Esophagus muscularis mucosa (tissue), 4 donors: ENCODE measurements around the gene NINJ2. TPM values are rescaled to one million over a fixed set of nuclear protein-coding genes. Genes with fewer than 3 reads are reported as not detected.

Experiments
- DNase-seq: peaks from one replicate; pipeline ENCODE4 v3.0.0-alpha.2; 2017; ENCODE audit errors: extremely low spot score
- H3K27ac ChIP-seq, 4 donors: fragments of 200-600 bp; sonication (generic); replicated peaks in 1 of 4; 1 replicate in 3 of 4; 2 replicates in 1 of 4; pipeline ENCODE4 v1.5.1; 2016 to 2019; ENCODE audit warnings: mild to moderate bottlenecking in 1 of 4
- H3K27me3 ChIP-seq, 4 donors: fragments of 200-600 bp; sonication (generic); one replicate each; pipeline versions ENCODE4 v1.5.1 to v1.6.0; 2016 to 2019
- H3K36me3 ChIP-seq, 4 donors: fragments of 200-600 bp; sonication (generic); one replicate each; pipeline ENCODE4 v1.5.1; 2016 to 2019
- H3K4me1 ChIP-seq, 4 donors: fragments of 200-600 bp; sonication (generic); one replicate each; pipeline ENCODE4 v1.5.1; 2016 to 2019
- H3K4me3 ChIP-seq, 4 donors: fragments of 200-600 bp; sonication (generic); 1 replicate in 2 of 4; 2 replicates in 2 of 4; pipeline ENCODE4 v1.5.1; 2016 to 2019; ENCODE audit warnings: mild to moderate bottlenecking in 4 of 4, moderate library complexity in 1 of 4
- H3K9me3 ChIP-seq, 4 donors: fragments of 200-600 bp; sonication (generic); 1 replicate in 3 of 4; 2 replicates in 1 of 4; pipeline ENCODE4 v1.5.1; 2016 to 2019
- EP300 ChIP-seq: sonication (generic); formaldehyde crosslinking; IDR thresholded peaks from one replicate; pipeline ENCODE4 v1.6.1; 2017; ENCODE audit warnings: antibody characterized with exemption
- POLR2A ChIP-seq: fragments of 450-650 bp; IDR thresholded peaks from one replicate; pipeline ENCODE4 v1.6.1; 2017; ENCODE audit warnings: antibody characterized with exemption, moderate library complexity, mild to moderate bottlenecking, low read depth
- POLR2AphosphoS5 ChIP-seq, 2 donors: sonication (generic); formaldehyde crosslinking; IDR thresholded peaks; one replicate each; pipeline ENCODE4 v1.6.1; 2017; ENCODE audit warnings: antibody characterized with exemption in 2 of 2
- WGBS: methylation state at CpG from one replicate; pipeline ENCODE4 v1.1.5; 2018; 5-methylcytosine and 5-hydroxymethylcytosine counted together
- intact Hi-C: fragments of 100-400 bp; cut with DNase I; formaldehyde crosslinking; loops from one replicate; pipeline ENCODE4 v1.15.1; 2023
- total RNA-seq, 4 donors: library from RNA; depleted of rRNA; stranded (reverse); fragments of >200 nt; gene quantifications; one replicate each; pipeline versions ENCODE4 v1.1.0 to v1.2.1, GENCODE V29; 2016
- TF ChIP-seq, protein P1 (sequence below), 3 experiments: fragments of 200-600 bp in 2 of 3; fragments of 450-650 bp in 1 of 3; sonication (generic) in 2 of 3; IDR thresholded peaks; one replicate each; pipeline ENCODE4 v1.5.1; 2017 to 2019; ENCODE audit warnings: antibody characterized with exemption in 3 of 3, mild to moderate bottlenecking in 2 of 3, moderate library complexity in 1 of 3

NINJ2 gene
- total RNA-seq, 4 donors from 2014 or later = 2.9 to 11.1 (median 7.1) TPM

DNA sequence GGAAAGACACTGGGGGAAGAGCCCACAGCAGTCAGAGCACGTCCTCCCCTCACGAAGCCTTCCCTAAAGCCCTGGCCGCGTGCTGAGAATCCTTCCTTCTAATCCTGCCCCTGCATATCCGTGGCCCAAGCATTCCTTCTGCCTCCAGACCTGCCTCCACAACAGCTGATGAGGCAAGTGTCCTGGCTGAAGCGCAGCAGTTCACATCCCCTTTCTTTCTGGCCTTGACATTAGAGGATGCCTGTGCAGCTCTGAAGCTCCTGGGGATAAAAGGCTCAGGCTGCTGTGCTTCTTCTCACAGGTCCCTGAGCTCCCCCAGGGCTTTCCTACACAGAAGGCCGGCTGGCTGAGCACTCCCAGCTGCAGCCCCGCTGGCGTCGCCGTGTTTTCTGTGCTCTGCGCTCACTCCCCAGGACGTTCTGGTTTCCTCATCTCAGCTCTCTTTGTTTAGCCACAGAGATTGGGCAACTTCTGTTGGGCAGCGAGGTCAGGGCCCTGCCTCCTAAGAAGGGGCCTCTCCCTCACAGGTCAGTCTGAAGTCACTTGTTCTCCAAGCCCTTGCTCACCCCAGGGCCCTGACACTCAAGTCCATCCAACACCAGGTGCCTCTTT is 45.8 kb downstream of the NINJ2 start:
- H3K4me1 ChIP-seq = peaks cover 3 to 61% (median 23%) of the 10 kb centered on the region in 4 donors
- WGBS = 64% methylated on average over 14 of the region's 14 CpGs
- DNase-seq = no peak

DNA sequence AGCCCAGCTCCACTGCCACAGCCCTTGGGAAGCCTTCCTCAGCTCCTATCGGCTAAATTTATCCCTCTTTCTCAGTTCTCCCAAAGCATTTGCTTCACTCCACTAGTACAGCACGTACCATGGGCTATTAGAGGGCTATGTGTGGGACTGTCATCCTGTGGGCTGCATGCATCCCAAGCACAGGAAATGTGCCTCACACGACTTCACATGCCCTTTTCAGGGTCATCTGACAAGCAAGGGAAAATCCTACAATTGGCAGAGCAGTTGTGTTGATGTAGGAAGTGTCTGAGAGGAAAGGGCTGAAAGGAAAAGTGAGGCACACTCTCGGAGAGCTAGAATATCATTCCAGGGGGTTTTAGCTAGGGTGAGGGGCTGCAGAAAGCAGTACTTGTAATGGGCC is 47.6 kb downstream of the NINJ2 start:
- intact Hi-C loops = no loop called here
- Histone ChIP-seq H3K36me3 (no peaks in the 10 kb centered on the region), H3K4me3 (no peak overlapping the region), H3K4me1 (peaks cover 3 to 52% (median 26%) of the 10 kb centered on the region in 4 donors), H3K9me3 (no peaks in the 10 kb centered on the region), H3K27ac (peak overlapping the region in 3 of 4 donors; percentile 10 to 54 (median 21)), H3K27me3 (no peaks in the 10 kb centered on the region)
- no peak for DNase-seq
- WGBS = 65% methylated on average over 4 of the region's 4 CpGs
- TF ChIP-seq, protein P1, sequence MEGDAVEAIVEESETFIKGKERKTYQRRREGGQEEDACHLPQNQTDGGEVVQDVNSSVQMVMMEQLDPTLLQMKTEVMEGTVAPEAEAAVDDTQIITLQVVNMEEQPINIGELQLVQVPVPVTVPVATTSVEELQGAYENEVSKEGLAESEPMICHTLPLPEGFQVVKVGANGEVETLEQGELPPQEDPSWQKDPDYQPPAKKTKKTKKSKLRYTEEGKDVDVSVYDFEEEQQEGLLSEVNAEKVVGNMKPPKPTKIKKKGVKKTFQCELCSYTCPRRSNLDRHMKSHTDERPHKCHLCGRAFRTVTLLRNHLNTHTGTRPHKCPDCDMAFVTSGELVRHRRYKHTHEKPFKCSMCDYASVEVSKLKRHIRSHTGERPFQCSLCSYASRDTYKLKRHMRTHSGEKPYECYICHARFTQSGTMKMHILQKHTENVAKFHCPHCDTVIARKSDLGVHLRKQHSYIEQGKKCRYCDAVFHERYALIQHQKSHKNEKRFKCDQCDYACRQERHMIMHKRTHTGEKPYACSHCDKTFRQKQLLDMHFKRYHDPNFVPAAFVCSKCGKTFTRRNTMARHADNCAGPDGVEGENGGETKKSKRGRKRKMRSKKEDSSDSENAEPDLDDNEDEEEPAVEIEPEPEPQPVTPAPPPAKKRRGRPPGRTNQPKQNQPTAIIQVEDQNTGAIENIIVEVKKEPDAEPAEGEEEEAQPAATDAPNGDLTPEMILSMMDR (IDR thresholded peaks at IDR 0.05) = no peak
- TF ChIP-seq POLR2AphosphoS5 (IDR thresholded peaks at IDR 0.05) = peak; percentile 42 to 51

More for the DNA sequence above, 45.8 kb downstream of the NINJ2 start:
- Histone ChIP-seq H3K4me3 (no peak overlapping the region), H3K9me3 (no peaks in the 10 kb centered on the region), H3K27ac (peak overlapping the region; percentile 9 to 67 (median 46)), H3K27me3 (no peaks in the 10 kb centered on the region), H3K36me3 (no peaks in the 10 kb centered on the region)
- intact Hi-C loops = no loop called here
- peak; percentile 7 to 73 for TF ChIP-seq POLR2AphosphoS5 (IDR thresholded peaks at IDR 0.05)
- peak; percentile 27 for TF ChIP-seq POLR2A
- TF ChIP-seq EP300 = no peak

DNA sequence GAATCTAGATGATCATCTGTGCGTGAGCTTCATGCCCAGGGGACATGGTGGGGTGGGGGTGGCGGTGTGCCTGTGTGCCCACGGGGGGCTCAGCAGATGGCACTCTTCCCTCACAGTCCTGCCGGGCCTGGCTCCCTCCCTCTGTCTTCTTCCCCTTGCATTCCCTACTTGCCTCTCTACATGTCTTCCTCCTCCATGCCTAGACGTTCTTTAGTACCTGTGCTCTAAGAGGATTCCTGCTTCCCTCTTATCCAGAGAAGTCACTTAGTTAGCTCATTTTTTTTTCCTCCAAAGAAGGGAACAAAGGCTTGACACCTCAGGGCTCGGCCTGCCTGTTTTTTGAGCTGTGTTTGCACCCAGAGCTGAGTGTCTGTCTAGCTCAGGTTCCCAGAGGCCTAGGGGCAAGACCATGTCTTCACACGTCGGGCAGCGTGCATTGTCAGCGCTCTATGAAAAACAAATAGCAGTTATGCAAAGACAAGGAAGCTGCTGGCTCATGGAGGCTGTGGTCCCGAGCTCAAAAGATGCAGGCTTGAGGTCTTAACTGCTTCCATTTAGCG is 48.8 kb downstream of the NINJ2 start:
- intact Hi-C loops = no loop called here
- WGBS = 72% methylated on average over 12 of the region's 12 CpGs
- no peak for DNase-seq
- peak overlapping the region in 1 of 4 donors; percentile 4 for H3K27ac ChIP-seq
- H3K9me3 ChIP-seq = no peaks in the 10 kb centered on the region
- H3K27me3 ChIP-seq = no peaks in the 10 kb centered on the region
- H3K4me1 ChIP-seq = peaks cover 9 to 55% (median 35%) of the 10 kb centered on the region in 4 donors
- no peaks in the 10 kb centered on the region for H3K36me3 ChIP-seq
- TF ChIP-seq, protein P1 (IDR thresholded peaks at IDR 0.05) = peak in 2 of 3 experiments; percentile 11 to 24
- TF ChIP-seq POLR2AphosphoS5 (IDR thresholded peaks at IDR 0.05) = no peak
- H3K4me3 ChIP-seq = no peak overlapping the region

DNA sequence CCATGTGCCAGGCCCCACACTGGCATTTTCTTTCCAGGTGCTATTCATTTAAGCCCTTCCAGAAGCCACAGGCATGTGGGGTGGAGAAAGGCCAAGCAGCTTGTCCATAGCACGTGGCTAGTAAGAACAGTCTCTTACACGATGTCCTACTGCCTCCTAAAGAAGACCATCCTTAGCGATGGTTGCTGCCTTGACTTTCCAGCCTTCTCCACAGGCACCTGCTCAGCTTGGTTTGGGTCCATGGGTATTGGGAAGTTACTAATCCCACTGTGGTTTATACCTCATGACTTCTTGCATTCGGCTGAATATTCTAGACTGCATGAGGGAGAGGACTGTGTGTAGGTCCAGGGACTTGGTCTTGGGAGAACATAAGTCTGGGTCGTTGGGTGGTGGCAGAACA is 49.2 kb downstream of the NINJ2 start:
- no peak overlapping the region for H3K27ac ChIP-seq
- no peaks in the 10 kb centered on the region for H3K27me3 ChIP-seq
- no peaks in the 10 kb centered on the region for H3K9me3 ChIP-seq
- TF ChIP-seq POLR2A (no peak), POLR2AphosphoS5 (IDR thresholded peaks at IDR 0.05) (no peak), EP300 (no peak)
- TF ChIP-seq, protein P1 (IDR thresholded peaks at IDR 0.05) = no peak
- H3K4me3 ChIP-seq = no peak overlapping the region
- intact Hi-C loops = no loop called here
- peaks cover 9 to 50% (median 35%) of the 10 kb centered on the region in 4 donors for H3K4me1 ChIP-seq
- H3K36me3 ChIP-seq = no peaks in the 10 kb centered on the region
- DNase-seq = no peak
- WGBS = 78% methylated on average over 5 of the region's 5 CpGs

DNA sequence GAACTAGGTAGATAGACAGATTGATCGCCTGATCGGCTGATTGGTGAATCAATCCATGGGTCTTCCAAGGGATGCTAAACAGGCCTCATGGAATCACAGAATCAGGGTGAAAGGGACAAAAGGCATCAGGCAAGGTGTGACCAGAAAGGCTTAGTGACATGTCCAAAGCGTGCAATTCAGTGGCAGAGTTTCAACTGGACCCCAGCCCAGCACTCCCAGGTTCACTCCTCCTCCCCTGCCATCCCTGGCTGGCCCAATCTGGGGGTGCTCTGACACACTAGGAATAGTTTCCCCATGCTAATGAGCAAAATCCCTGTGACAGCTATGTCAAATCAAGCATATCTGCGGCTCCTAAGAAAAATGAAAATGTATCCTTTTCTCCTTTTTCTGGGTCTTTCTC is 50.4 kb downstream of the NINJ2 start:
- 96% methylated on average over 4 of the region's 4 CpGs for WGBS
- DNase-seq = no peak
- H3K9me3 ChIP-seq = no peaks in the 10 kb centered on the region
- peaks cover 12 to 55% (median 41%) of the 10 kb centered on the region in 4 donors for H3K4me1 ChIP-seq
- TF ChIP-seq, protein P1 (IDR thresholded peaks at IDR 0.05) = no peak
- no peak for TF ChIP-seq EP300
- intact Hi-C loops = no loop called here
- H3K27me3 ChIP-seq = no peaks in the 10 kb centered on the region
- no peaks in the 10 kb centered on the region for H3K36me3 ChIP-seq
- H3K4me3 ChIP-seq = no peak overlapping the region
- no peak overlapping the region for H3K27ac ChIP-seq
